ENCODE data around the gene SCGN.

- TF ChIP-seq CTCF (IDR thresholded peaks at IDR 0.05; ENCODE audit: low read length) = no peak
- no peak for TF ChIP-seq EZH2 (IDR thresholded peaks at IDR 0.05; ENCODE audit: borderline replicate concordance, low read length)
These were observed 47.6 kb downstream of the SCGN start for GRCh38 chr6:25699649-25700048.

Measured in OCI-LY1 (cell line).